Stimulated activated CD8-positive, alpha-beta memory T cell treated with anti-CD3 and anti-CD28 coated beads, Interleukin-4, amount 100 ng/mL, for 48 hours (primary cell): ENCODE data around the gene SERINC5.
A peak's percentile ranks its signal among the peaks of the same experiment; 100 is the strongest.

Experiments
- DNase-seq: peaks from one replicate; pipeline ENCODE4 v3.0.0-alpha.2; 2020

SERINC5 gene

DNA sequence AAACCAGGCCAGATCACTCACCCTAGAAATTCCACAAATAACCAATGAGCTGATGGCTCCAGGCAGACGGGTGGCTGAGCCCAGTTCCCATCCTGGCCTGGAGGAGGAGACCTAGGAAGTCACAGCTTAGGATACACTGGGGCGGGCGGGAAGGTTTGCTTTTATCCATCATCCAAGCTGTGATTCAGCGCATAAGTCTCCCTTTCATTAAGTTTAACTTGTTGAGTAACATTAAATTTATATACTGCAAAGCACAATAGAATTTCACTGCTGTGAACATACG, 165.0 kb downstream of the SERINC5 start:
- DNase-seq = no peak

DNA sequence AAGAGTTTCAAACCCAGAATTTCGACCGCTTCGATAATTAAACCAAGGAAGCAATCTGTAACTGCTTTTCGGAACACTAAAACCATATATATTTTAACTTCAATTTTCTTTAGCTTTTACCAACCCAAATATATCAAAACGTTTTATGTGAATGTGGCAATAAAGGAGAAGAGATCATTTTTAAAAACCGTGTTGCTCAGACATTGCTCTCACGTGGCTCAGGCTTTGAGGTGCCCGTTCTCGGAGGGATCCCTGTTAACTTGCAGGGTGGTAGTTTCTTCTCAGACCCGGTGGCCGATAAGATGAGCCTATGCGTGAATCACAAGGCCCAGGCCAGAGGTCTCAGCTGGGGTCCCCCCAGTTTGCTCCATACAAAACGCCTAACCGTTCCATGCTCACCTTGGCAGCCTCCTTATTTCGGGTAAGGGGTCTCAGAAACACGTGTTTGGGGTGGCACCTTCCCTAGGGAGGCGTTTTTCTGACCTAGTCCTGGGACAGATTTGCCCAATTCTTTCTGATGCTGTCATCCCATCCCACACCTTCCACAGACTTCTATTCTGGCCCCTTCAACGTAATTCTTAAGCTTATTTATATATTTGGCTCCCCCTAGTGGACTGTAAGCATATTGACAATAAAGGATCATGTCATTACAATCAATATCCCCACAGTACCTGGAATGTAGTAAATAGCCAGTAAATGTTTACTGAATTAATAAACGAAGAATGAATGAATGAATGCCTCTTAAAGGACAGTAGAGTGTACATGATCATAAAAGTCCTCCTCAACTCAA, 172.6 kb downstream of the SERINC5 start:
- DNase-seq = peak; percentile 57

- DNase-seq = peak; percentile 82
These were observed 173.1 kb downstream of the SERINC5 start for GRCh38 chr5:80082731-80083100.

GRCh38 chr5:80082281-80082680, 173.6 kb downstream of the SERINC5 start:
- DNase-seq = no peak

- no peak for DNase-seq
These were observed 176.9 kb downstream of the SERINC5 start for GRCh38 chr5:80078921-80079320.

- no peak for DNase-seq
These were observed 178.7 kb downstream of the SERINC5 start for GRCh38 chr5:80077051-80077714.

- DNase-seq = no peak
These were observed 179.5 kb downstream of the SERINC5 start for GRCh38 chr5:80076131-80077050.

DNA sequence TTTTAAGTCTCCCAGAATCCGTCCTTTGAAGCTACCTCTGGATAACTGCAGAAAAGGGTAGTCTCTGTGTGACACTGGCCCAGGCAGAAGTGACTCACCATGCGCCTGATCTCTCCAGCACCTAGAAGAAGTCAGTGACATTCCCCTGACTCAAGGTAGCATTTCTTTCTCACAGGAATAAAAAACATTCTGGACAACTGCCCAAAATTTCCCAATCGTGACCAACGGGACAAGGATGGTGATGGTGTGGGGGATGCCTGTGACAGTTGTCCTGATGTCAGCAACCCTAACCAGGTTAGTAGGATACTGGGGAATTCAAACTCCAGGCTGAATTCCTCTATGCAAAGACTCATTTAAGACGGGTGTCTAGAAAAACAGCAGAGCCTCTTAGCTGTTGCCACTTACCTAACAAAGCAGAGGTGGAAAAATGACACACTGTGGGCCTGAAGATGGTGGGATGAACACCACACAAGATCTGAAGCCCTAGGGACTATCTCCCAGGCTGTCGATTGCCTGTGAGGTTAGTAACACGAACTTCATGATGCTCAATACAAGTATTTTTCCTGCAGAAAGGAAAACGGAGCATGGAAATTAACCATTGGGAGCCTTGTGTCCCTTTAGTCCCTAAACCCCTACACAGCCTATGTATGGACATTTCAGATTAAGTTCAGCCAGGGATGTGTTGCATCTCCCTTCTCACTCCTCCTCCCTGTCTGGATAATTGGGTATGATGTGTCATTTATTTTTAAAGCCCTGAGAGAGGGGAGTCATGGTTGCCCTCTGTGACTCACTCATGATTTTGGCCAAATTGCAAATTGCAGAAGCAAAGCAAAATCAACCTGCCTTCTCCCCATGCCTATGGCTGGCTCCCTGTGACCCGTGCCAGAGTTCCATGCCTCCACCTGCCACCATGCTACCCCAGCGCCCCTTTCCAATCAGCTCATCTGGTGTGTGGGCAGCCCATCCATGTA, 183.5 kb downstream of the SERINC5 start:
- no peak for DNase-seq

DNA sequence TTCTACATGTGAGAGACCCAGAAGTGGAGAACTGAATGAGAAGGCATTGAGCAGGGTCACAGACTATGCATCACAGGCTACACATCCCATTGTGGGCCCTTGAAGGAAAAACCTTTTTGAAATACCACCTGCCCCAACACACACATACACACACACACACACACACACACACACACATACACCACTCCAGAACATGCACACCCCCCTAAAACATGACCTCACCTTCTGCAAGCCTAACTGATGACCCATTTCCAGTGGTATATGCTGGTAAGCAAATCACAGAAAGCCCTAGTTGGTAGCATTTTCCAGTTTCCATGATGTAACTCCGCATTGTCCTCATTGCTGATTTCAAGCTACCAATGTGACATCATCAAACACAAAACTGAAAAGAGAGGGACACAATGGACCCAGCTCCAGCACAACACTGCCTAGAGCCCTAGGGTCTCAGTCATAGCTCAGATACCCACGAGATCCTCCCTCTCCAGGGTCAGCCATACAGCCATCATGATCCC, 184.3 kb downstream of the SERINC5 start:
- DNase-seq = no peak

GRCh38 chr5:80070338-80071056, 185.4 kb downstream of the SERINC5 start:
- DNase-seq = no peak

- DNase-seq = no peak
These were observed 185.9 kb downstream of the SERINC5 start for GRCh38 chr5:80069918-80070318.

DNA sequence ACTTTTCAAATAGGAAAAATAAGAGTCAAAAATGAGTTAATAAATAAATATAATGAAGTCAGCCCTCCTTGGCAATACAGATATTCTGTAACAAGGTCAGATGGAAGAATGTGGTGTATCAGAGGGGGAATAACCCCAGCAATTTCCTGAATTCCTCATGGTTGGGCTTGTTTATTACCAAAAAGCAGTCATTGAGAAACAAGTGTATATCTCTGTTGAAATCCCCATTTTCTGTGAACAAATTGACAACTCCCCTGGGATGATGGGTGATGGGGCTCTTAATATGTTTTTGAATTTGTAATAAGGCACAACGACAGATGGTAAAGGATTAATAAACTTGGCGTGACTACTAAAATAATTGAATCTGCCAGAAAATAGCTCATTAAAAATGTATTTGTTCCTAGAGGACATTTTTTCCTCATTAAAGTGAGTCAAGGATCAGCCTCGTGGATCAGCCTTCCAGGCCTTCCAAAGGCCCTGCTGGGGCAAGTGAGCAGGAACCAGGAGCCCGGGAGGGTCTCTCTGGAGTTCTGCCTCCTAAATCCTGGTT, 186.5 kb downstream of the SERINC5 start:
- DNase-seq = no peak

GRCh38 chr5:80068775-80069174, 187.1 kb downstream of the SERINC5 start:
- DNase-seq = no peak

DNA sequence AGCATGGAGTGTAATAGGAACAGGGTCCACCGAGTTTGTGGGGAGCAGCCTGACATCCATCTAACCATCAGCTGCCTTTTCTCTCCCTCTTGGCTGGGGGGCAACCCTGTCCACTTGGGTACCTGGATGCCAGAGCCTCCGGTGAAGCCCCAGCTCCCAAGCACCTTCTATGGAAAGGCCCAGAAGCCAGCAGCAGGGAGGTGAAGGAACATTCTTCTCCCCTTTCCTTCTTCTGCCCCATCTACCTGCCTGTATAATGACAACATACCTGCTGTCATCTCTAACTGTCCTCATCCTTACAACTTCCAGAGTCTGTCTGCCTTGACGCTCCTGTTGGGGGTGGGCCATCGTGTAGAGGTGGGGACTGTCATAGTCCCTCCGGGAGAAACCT, 187.6 kb downstream of the SERINC5 start:
- no peak for DNase-seq

GRCh38 chr5:80067531-80068245, 188.2 kb downstream of the SERINC5 start:
- DNase-seq = no peak

GRCh38 chr5:80067016-80067415, 188.8 kb downstream of the SERINC5 start:
- DNase-seq = no peak

DNA sequence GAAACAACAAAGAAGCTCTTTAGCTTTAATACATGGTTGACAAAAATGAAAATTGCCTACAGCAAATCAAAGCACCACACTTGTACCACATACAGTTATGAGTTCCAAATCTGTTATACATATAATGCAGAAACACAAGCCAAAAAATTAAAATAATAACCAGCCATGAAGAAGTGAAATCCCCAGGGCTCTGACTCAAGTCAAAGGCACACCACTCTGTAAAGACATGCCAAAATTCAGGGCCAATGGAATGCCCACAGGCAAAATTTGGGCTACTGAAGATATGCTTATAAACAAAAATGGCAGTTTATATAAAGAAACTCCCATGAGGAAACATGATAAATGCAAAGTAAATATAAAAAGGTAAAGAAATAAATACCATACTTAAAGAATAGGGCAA, 191.7 kb downstream of the SERINC5 start:
- no peak for DNase-seq
